ENCODE results near the gene ARMC9. TPM values are rescaled to one million over a fixed set of nuclear protein-coding genes. Genes with fewer than 3 reads are reported as not detected.

The ARMC9 gene
- total RNA-seq, 6 donors from 2014 or later = 26.7 to 145 (median 61.0) TPM

GRCh38 chr2:231367178-231367577 lies 168.7 kb downstream of the ARMC9 start:
- Histone ChIP-seq H3K36me3 (peaks cover 0 to 5% (median 1%) of the 10 kb centered on the region in 4 donors), H3K4me1 (no peaks in the 10 kb centered on the region), H3K9me3 (no peaks in the 10 kb centered on the region), H3K27me3 (no peaks in the 10 kb centered on the region), H3K4me3 (no peak overlapping the region), H3K27ac (no peak overlapping the region)
- ATAC-seq (ENCODE audit: low FRiP score in 2 of 2) (no peak), DNase-seq (no peak)
- no peak for TF ChIP-seq POLR2A (IDR thresholded peaks at IDR 0.05)
- TF ChIP-seq POLR2AphosphoS5 (IDR thresholded peaks at IDR 0.05) = no peak
- no peak for TF ChIP-seq EP300 (IDR thresholded peaks at IDR 0.05)
- TF ChIP-seq, protein P1, sequence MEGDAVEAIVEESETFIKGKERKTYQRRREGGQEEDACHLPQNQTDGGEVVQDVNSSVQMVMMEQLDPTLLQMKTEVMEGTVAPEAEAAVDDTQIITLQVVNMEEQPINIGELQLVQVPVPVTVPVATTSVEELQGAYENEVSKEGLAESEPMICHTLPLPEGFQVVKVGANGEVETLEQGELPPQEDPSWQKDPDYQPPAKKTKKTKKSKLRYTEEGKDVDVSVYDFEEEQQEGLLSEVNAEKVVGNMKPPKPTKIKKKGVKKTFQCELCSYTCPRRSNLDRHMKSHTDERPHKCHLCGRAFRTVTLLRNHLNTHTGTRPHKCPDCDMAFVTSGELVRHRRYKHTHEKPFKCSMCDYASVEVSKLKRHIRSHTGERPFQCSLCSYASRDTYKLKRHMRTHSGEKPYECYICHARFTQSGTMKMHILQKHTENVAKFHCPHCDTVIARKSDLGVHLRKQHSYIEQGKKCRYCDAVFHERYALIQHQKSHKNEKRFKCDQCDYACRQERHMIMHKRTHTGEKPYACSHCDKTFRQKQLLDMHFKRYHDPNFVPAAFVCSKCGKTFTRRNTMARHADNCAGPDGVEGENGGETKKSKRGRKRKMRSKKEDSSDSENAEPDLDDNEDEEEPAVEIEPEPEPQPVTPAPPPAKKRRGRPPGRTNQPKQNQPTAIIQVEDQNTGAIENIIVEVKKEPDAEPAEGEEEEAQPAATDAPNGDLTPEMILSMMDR (IDR thresholded peaks at IDR 0.05) = no peak
- 96% methylated on average over 8 of the region's 8 CpGs for WGBS, 2 donors

DNA sequence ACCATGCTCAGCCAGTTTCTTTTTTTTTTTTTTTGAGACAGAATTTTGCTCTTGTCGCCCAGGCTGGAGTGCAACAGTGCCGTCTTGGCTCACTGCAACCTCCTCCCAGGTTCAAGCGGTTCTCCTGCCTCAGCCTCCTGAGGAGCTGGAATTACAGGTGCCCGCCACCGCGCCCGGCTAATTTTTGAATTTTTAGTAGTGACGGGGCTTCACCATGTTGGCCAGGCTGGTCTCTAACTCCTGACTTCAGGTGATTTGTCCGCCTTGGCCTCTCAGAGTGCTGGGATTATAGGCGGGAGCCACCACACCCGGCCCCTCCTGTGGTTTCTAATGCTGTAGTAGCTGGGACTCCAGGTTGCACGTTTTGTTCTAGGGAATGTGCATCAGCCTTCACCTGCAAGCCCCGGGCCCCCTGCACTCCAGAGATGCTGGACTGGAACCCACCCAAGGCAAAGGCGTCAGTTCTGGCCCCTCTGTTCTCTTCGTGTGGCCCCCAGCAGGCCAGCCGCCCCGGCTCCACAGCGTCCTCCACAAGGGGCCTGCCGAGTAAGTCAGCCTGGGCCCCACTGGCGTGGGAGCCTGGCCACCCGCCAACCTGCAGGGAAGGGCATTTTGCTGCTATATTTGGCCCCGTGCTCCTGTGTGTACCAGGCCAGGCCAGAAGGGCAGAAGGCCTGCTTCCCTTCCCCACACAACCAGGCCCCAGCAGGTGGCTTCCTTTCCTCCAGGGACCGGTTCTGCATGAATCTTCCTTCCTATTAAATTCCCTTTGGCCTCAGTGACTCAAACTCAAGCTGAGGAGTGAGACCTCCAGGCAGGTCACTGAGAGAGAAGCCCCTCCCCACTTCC lies 171.4 kb downstream of the ARMC9 start:
- H3K36me3 ChIP-seq = peaks cover 0 to 3% (median 0%) of the 10 kb centered on the region in 4 donors
- 79 to 89% methylated on average over 15 to 23 of the region's 23 CpGs for WGBS, 2 donors
- no peaks in the 10 kb centered on the region for H3K4me1 ChIP-seq

DNA sequence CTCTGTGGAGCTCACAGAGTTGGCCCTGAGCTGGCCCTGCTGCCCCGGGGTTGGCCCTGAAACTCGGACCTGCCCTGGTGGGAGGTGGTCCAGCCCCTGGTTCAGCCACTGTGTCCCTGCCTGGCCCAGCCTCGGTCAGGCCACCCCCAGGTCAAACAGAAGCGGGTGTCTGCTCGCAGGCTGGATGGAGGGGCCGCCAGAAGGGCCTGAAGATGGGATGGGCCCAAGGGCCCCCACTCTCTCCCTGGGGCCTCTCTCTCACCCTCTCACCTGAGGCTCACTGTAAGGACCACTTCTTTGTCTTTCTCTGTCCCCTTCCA lies 172.0 kb downstream of the ARMC9 start:
- 88 to 93% methylated on average over 5 to 6 of the region's 6 CpGs for WGBS, 2 donors
- H3K27me3 ChIP-seq = no peaks in the 10 kb centered on the region
- TF ChIP-seq POLR2AphosphoS5 (IDR thresholded peaks at IDR 0.05) (no peak), POLR2A (IDR thresholded peaks at IDR 0.05) (no peak), EP300 (IDR thresholded peaks at IDR 0.05) (no peak)
- TF ChIP-seq, protein P1 (IDR thresholded peaks at IDR 0.05) = no peak
- no peak for DNase-seq
- H3K36me3 ChIP-seq = peaks cover 0 to 3% (median 0%) of the 10 kb centered on the region in 4 donors
- peak in 1 of 2 donors; percentile 24 for ATAC-seq (ENCODE audit: low FRiP score in 2 of 2)
- H3K4me1 ChIP-seq = no peaks in the 10 kb centered on the region
- H3K9me3 ChIP-seq = no peaks in the 10 kb centered on the region
- H3K27ac ChIP-seq = no peak overlapping the region
- H3K4me3 ChIP-seq = no peak overlapping the region

More for the DNA sequence above, 171.4 kb downstream of the ARMC9 start:
- TF ChIP-seq POLR2A (IDR thresholded peaks at IDR 0.05) = no peak
- TF ChIP-seq, protein P1 (IDR thresholded peaks at IDR 0.05) = no peak
- TF ChIP-seq POLR2AphosphoS5 (IDR thresholded peaks at IDR 0.05) = no peak
- TF ChIP-seq EP300 (IDR thresholded peaks at IDR 0.05) = no peak
- Histone ChIP-seq H3K9me3 (no peaks in the 10 kb centered on the region), H3K4me3 (no peak overlapping the region), H3K27ac (no peak overlapping the region), H3K27me3 (no peaks in the 10 kb centered on the region)
- DNase-seq (peak in 1 of 2 donors; percentile 82), ATAC-seq (ENCODE audit: low FRiP score in 2 of 2) (no peak)

DNA sequence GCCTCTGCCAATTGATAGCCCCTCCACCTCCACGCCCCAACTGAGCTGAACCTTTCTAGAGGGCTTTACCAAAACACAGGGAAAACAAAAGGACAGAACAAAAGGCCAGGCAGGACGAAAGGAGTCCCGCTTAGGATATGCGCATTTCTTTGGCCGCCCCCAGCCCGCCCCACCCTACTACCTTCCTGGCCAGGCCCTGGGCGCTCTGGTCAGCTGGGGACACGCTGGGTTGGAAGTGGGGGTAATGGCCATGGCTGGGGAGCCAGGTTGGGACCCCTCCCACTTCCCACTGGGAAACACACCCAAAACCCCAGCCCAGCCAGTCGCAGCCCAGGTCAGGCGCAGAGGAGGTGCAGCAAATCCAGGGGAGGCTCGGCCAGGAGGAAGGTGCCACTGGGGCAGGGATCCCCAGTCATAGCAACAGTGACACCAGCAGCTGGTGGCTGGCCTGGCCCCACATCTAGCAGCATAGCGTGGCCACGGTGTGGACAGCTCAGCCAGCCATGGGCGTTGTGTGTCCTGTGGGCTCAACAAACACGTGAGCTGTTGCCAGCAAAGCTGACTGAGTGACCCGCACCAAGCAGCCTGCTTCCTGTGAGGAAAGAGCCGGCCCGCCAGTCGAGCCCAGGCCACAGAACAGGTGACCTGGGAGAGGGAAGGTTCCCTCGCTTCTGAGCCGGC lies 172.5 kb downstream of the ARMC9 start:
- no peaks in the 10 kb centered on the region for H3K9me3 ChIP-seq
- TF ChIP-seq EP300 (IDR thresholded peaks at IDR 0.05) (no peak), POLR2A (IDR thresholded peaks at IDR 0.05) (no peak), POLR2AphosphoS5 (IDR thresholded peaks at IDR 0.05) (no peak)
- TF ChIP-seq, protein P1 (IDR thresholded peaks at IDR 0.05) = no peak
- WGBS, 2 donors = 84 to 94% methylated on average over 14 to 15 of the region's 21 CpGs

More for the DNA sequence above, 172.5 kb downstream of the ARMC9 start:
- no peaks in the 10 kb centered on the region for H3K27me3 ChIP-seq
- ATAC-seq (ENCODE audit: low FRiP score in 2 of 2) (peak in 1 of 2 donors; percentile 33), DNase-seq (peak in 1 of 2 donors; percentile 65)
- H3K36me3 ChIP-seq = peaks cover 0 to 3% (median 0%) of the 10 kb centered on the region in 4 donors
- H3K4me3 ChIP-seq = no peak overlapping the region
- H3K4me1 ChIP-seq = no peaks in the 10 kb centered on the region
- H3K27ac ChIP-seq = no peak overlapping the region

All from upper lobe of left lung (tissue), 6 donors.